GM19239 (cell line): ENCODE data around the gene KHDRBS2.

ENCODE experiments used
- DNase-seq: peaks from one replicate; pipeline ENCODE4 v3.0.0; 2011; ENCODE audit warnings: low spot score; ENCODE audit not compliant: insufficient read length
- FAIRE-seq: peaks from 2 replicates; lab custom pipeline; 2011; peaks lifted over from hg19 to GRCh38; lab: Jason Lieb, UNC

KHDRBS2 gene

DNA sequence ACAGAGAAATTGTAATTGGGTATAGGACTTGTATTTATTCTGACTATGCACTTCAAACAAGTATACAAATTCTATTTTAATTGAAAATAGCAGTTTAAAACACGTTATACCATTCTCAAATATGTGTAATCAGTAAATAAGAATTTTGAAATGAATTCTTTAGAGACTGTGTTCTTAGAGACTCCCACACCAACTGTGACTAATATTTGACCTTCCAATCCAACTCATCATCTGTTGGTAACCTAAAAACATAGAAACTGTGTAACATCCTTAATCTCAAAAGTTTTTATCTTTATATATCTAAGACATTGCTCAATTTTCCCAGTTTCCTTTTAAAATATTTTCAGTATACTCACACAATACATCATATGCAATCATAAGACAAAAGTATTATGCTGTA lies 83.9 kb downstream of the KHDRBS2 start:
- FAIRE-seq (no peak), DNase-seq (no peak)

DNA sequence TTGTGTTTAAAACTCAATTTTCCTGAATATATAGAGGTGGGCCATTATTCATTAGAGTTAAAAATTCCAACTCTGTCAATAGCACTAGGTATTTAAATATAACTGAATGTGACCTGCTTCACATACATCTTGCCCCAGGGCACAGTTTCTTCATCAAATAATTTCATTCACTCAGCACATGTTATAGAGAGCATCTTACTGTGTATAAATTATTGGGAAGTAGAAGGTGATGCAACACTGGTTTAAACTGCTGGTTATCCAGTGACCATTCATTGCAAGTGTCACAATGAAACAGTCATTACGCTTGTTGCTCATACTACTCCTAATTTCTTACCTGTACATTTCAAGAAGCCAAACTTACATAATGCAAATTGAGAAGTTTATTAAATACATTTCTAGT lies 93.4 kb downstream of the KHDRBS2 start:
- no peak for FAIRE-seq
- no peak for DNase-seq

DNA sequence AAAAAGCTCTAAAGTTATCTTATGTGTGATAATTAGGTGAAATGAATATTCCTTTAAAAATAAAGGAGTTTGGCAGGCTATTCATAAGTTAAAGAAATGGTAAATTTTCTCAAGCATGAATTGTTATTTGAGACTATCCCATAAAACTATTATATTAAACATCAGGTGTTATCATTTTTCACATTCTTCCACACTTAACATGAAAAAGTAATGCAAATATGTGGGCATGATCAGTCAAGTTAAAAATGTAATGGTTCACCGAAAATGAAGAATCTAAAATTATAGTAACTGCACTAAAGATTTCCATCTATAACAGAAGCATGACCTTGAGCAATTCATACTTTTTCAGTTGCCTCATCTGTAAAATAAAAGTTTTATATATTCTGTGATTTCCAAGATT lies 110.8 kb downstream of the KHDRBS2 start:
- FAIRE-seq, result no peak
- DNase-seq, result no peak

- FAIRE-seq (no peak), DNase-seq (no peak)
These were observed 111.5 kb downstream of the KHDRBS2 start for GRCh38 chr6:62174548-62174947.

DNA sequence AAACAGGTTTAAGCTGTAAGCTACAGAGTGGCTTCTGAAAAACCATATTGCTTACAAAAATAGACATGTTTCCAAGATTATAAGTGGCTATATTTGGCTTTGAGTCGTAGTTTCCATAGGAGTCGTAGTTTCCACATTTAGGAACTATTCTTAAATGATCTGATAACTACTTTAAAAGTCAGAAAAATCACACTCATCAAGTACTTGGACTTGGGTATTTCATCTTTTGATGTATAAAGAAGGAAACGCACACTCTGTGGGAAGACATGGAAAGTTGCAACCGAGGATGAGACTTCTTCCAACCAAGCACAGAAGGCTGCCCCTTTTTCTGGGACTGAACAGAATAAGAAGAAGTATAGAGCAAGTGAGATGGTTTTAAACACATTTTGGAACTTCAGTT lies 118.3 kb downstream of the KHDRBS2 start:
- FAIRE-seq, result no peak

DNA sequence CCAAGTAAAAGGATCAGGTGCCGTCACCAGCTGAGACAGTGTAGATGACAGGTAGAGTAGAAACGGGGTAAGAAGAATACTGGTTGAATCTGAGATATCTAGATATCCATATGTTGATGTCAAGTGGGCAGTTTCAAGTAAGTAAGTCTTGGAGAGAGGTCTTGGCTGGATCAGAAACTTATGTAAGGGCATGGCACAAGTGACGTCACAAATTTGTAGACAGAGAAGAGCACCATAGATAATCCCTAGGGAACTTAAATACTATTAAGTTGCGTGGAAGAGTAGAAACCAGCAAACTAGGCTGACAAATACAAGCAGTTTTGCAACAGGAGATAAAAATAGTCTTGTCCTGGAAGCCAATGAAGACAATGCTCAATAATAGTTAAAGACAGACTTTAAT lies 123.2 kb downstream of the KHDRBS2 start:
- DNase-seq (no peak), FAIRE-seq (no peak)

More for the DNA sequence above, 118.3 kb downstream of the KHDRBS2 start:
- DNase-seq, result no peak

DNA sequence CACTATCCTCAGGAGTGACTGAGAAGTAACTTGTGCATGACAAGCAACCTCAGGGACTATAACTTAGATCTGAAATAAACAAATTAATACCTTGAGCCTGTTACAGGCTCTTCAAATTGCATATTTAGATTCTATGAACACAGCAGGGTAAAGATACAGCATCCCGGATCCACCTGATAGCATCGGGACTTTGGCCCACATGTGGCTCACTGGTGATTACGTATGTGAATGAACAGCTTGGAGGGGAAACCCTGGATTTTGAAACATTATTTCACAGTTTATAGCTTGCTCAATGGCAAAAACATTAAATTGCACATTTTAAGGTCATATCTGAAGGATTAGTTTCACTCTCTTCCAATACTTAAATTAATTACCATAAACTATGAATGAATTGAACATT lies 133.2 kb downstream of the KHDRBS2 start:
- FAIRE-seq (no peak), DNase-seq (no peak)

- no peak for FAIRE-seq
- DNase-seq, result no peak
These were observed 135.9 kb downstream of the KHDRBS2 start for GRCh38 chr6:62150048-62150663.

- DNase-seq, result no peak
- no peak for FAIRE-seq
These were observed 138.8 kb downstream of the KHDRBS2 start for GRCh38 chr6:62146954-62147853.

DNA sequence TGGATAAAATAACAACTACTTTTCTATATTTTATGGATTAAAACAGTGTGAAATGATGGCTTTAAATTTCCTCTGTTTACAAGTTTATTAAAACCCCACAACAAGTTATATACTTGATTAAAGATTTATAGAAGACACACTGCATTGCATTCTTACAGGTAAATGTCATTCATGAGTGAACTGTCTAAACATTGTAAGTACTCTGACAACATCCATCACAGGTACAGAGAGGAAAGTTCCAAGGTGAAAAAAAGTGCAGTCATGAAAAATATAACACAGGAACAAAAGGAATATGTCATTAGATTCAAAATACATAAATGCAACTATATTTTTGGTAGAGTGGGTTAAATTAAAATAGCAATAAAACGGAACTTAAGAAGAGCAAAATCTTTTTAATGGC lies 156.9 kb downstream of the KHDRBS2 start:
- DNase-seq (no peak), FAIRE-seq (no peak)

- no peak for FAIRE-seq
- no peak for DNase-seq
These were observed 166.6 kb downstream of the KHDRBS2 start for GRCh38 chr6:62119401-62119800.

- FAIRE-seq, result no peak
- DNase-seq, result no peak
These were observed 182.7 kb downstream of the KHDRBS2 start for GRCh38 chr6:62103186-62103859.

DNA sequence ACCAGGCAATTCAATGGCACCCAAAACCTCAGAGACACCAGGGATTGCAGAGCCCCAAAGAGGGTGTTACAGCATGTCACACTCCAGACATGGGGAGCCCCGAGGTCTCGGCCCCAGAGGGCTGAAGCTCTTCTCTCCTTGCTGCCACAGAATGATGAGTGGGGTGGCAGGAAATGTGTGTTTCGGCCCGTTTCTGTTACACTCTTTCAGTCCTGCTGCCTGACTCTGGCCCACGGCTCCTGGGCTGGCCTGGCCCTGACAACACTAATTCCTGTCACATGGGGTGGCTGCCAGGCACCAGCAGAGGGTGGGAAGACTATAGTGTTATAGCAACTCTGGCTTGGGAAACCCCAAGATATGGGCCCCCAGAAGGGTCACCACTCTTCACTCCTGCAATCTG lies 183.6 kb downstream of the KHDRBS2 start:
- FAIRE-seq (no peak), DNase-seq (no peak)

DNA sequence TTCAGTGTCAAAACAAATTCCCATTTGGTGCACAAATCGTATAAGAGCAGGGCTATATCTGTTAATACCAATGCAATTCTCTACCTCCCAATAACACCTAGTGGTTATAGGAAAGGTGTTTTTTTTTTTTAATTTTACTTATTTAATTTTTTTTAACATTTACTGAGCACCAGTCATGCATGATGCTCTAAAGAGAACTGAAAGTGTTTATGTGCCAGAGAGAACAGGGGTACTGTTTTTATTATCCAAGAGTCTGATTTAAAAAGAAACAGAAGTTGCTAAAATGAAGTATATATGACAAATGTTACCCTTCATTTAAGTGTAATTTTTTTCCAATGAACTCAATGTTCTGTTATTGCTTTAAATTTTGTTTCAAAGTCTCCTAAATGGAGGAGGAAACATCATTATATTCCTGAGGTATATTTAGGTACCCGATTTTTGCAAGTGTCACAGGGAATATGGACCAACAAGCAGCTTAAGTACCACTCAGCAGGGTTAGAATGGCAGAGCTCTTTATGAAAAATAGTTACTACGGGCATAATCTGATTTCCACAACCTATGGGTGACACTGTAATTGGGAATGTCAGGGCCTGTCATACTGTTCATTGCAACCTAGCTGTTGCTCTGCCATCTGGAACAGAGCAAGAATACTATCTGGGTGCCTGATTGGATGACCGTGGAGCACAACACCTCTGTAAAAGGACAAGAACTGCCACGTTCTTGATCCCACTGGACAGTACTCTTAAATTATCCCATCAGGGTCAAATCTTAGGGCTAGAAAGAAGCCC lies 195.4 kb downstream of the KHDRBS2 start:
- DNase-seq, result no peak
- FAIRE-seq, result no peak

GRCh38 chr6:62089781-62090180 lies 196.2 kb downstream of the KHDRBS2 start:
- DNase-seq (no peak), FAIRE-seq (no peak)

DNA sequence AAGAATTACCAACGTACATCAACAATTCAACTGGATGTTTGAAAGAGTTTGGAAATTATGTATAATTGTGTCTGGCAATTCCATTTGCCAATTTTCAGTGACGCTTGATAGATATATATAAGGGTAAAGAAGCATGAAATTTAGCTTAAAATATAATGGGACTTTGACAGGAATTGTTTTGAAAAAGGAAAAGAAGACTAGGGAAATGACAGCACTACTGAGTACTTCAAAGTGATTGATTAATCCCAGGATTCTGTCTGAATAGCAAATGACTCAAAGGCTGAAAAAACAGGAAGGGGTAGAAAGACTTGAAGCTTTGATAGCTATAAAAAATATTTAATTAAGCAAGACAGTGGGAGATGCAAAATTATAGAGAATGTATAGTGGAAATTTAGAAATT lies 200.0 kb downstream of the KHDRBS2 start:
- FAIRE-seq (no peak), DNase-seq (no peak)

- no peak for DNase-seq
- no peak for FAIRE-seq
These were observed 210.2 kb downstream of the KHDRBS2 start for GRCh38 chr6:62075869-62076268.

DNA sequence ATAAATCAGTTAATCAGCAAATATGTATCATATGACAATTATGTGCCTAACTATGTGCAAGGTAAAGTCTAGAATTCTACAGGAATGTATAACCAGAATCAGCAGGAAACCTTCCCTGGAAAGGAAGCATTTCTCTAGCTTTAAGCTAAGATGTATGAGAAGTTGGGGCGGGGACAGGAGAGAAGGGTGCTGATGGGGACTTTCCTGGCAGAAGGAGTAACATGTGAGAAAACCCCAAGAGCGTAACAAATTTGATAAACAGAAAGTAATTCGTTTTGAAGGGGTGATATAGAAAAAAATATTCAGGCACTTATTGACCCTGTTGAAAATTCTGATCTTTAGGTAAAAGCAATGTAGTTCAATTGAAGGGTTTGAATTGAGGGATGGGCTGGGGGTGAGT lies 226.1 kb downstream of the KHDRBS2 start:
- no peak for DNase-seq
- FAIRE-seq, result no peak

- DNase-seq, result no peak
These were observed 228.7 kb downstream of the KHDRBS2 start for GRCh38 chr6:62057300-62057699.

DNA sequence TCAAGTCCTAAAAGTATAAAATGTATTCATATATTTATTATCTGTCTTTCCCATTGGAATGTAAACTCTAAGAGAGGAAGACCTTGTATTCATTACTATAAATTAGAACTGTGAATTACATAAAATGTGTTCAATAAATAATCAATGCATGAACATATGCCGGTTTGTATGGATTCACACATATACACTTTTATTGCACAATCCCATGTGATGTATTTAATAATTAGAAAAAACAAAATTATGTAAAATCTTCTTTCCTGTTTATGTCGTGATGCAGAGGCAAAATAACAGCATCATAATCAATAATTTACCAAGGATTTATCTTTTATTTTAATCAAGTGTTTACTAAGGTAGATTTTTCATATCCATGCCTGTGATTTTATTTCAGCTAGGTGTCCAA lies 240.5 kb downstream of the KHDRBS2 start:
- no peak for FAIRE-seq

More at GRCh38 chr6:62057300-62057699, 228.7 kb downstream of the KHDRBS2 start:
- no peak for FAIRE-seq

More for the DNA sequence above, 240.5 kb downstream of the KHDRBS2 start:
- DNase-seq, result no peak
